ENCODE data around the gene HOXA7.

DNA sequence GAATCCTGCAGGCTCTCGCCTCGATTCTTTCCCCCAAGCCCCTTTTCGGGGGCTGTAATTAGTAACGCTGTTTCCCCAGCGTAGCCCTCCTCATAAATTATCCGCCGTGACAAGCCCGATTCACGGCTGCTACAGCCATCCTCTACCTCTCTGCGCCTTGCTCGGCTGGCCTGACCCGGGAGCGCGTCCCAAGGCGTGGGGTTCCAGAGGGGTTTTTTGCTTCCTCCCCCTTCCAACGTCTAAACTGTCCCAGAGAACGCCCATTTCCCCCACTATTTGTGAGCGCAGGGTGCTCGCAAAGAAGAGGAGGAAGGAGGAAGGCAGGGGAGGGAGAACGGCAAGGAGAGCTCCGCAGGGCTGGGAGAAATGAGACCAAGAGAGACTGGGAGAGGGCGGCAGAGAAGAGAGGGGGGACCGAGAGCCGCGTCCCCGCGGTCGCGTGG, 13.9 kb downstream of the HOXA7 start:
- no peak for TF ChIP-seq POLR2A (IDR thresholded peaks at IDR 0.05)
- TF ChIP-seq, protein P1, sequence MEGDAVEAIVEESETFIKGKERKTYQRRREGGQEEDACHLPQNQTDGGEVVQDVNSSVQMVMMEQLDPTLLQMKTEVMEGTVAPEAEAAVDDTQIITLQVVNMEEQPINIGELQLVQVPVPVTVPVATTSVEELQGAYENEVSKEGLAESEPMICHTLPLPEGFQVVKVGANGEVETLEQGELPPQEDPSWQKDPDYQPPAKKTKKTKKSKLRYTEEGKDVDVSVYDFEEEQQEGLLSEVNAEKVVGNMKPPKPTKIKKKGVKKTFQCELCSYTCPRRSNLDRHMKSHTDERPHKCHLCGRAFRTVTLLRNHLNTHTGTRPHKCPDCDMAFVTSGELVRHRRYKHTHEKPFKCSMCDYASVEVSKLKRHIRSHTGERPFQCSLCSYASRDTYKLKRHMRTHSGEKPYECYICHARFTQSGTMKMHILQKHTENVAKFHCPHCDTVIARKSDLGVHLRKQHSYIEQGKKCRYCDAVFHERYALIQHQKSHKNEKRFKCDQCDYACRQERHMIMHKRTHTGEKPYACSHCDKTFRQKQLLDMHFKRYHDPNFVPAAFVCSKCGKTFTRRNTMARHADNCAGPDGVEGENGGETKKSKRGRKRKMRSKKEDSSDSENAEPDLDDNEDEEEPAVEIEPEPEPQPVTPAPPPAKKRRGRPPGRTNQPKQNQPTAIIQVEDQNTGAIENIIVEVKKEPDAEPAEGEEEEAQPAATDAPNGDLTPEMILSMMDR (IDR thresholded peaks at IDR 0.05) = no peak
